HG03064 (cell line): ENCODE data around the gene SLC9B1.
A peak's percentile ranks its signal among the peaks of the same experiment; 100 is the strongest.
"Not testable (repeated sequence)": the region's sequence is repeated elsewhere in the genome, so short reads cannot be mapped to it uniquely, and the experiment has no call there.

ENCODE experiments used
- ATAC-seq: cut with Tn5 transposase; IDR thresholded peaks from one replicate; pipeline ENCODE4 v1.9.1; 2021; ENCODE audit warnings: low read depth; ENCODE audit not compliant: unreplicated experiment

SLC9B1 gene

GRCh38 chr4:102878901-102879300 is 140.6 kb downstream of the SLC9B1 start:
- no peak for ATAC-seq

- not testable (repeated sequence) for ATAC-seq
Observed at GRCh38 chr4:102878349-102878748, 141.2 kb downstream of the SLC9B1 start.

- ATAC-seq: not testable (repeated sequence)
Observed at GRCh38 chr4:102877477-102878106, 141.9 kb downstream of the SLC9B1 start.

GRCh38 chr4:102871772-102872171 is 147.7 kb downstream of the SLC9B1 start:
- no peak for ATAC-seq

- peak; percentile 25 for ATAC-seq
Observed at GRCh38 chr4:102869569-102870197, 149.8 kb downstream of the SLC9B1 start.

- ATAC-seq: peak; percentile 88
Observed at GRCh38 chr4:102868781-102869568, 150.5 kb downstream of the SLC9B1 start, which contains the start of gene CISD2. Gene CISD2 (plus strand): TSS chr4:102868992. CDS start chr4:102869085, 93 bp downstream.

- ATAC-seq: peak; percentile 42
Observed at GRCh38 chr4:102868153-102868780, 151.2 kb downstream of the SLC9B1 start.

GRCh38 chr4:102867278-102868152 is 152.0 kb downstream of the SLC9B1 start:
- ATAC-seq: no peak

GRCh38 chr4:102865327-102865726 is 154.2 kb downstream of the SLC9B1 start:
- ATAC-seq: not testable (repeated sequence)

- ATAC-seq: no peak
Observed at GRCh38 chr4:102862747-102863146, 156.8 kb downstream of the SLC9B1 start.

- no peak for ATAC-seq
Observed at GRCh38 chr4:102862016-102862415, 157.5 kb downstream of the SLC9B1 start.

GRCh38 chr4:102860611-102861324 is 158.7 kb downstream of the SLC9B1 start:
- no peak for ATAC-seq

- ATAC-seq: no peak
Observed at GRCh38 chr4:102858828-102859464, 160.6 kb downstream of the SLC9B1 start.
